A549 (cell line): ENCODE measurements around the gene UBE2E2.

Source experiments
- CHD4 ChIP-seq: fragments of 200-600 bp; sonication (generic); IDR thresholded peaks from 2 replicates; pipeline ENCODE4 v1.6.1; 2016; ENCODE audit warnings: antibody characterized with exemption, mild to moderate bottlenecking, borderline replicate concordance
- EHF ChIP-seq: fragments of 250-450 bp; sonication (Bioruptor Pico); IDR thresholded peaks from 2 replicates; pipeline ENCODE4 v1.5.0; 2020; ENCODE audit warnings: mild to moderate bottlenecking
- JUN ChIP-seq, 2 experiments: fragments of >200 bp; sonication (Bioruptor Twin); formaldehyde crosslinking; IDR thresholded peaks; 2 replicates in 1 of 2; 3 replicates in 1 of 2; pipeline ENCODE4 v1.6.1; 2016 to 2017
- MAFK ChIP-seq: fragments of 450-650 bp; IDR thresholded peaks from 2 replicates; pipeline ENCODE4 v1.6.1; 2014; ENCODE audit not compliant: partially characterized antibody
- MAZ ChIP-seq: fragments of 150-350 bp; IDR thresholded peaks from 2 replicates; pipeline ENCODE4 v1.6.1; 2014; ENCODE audit warnings: antibody characterized with exemption, low read depth, low read length, borderline replicate concordance
- NPAS2 ChIP-seq: fragments of 250-450 bp; sonication (Bioruptor Pico); IDR thresholded peaks from 2 replicates; pipeline ENCODE4 v1.8.0; 2022; ENCODE audit warnings: mild to moderate bottlenecking, moderate library complexity, borderline replicate concordance
- POLR2A ChIP-seq: IDR thresholded peaks from 2 replicates; pipeline ENCODE4 v1.6.1; 2012; ENCODE audit warnings: mild to moderate bottlenecking, low read length
- RFX5 ChIP-seq: fragments of 450-650 bp; IDR thresholded peaks from 2 replicates; pipeline ENCODE4 v1.7.1; 2014; ENCODE audit warnings: antibody characterized with exemption, mild to moderate bottlenecking, moderate library complexity
- RNF2 ChIP-seq: fragments of 200-600 bp; sonication (generic); IDR thresholded peaks from 2 replicates; pipeline ENCODE4 v1.6.1; 2016; ENCODE audit warnings: low read depth, mild to moderate bottlenecking, antibody characterized with exemption, moderate library complexity, borderline replicate concordance
- SMC3 ChIP-seq: fragments of >200 bp; sonication (Bioruptor Twin); formaldehyde crosslinking; IDR thresholded peaks from 3 replicates; pipeline ENCODE4 v1.6.1; 2018; ENCODE audit warnings: inconsistent platforms
- TF ChIP-seq, protein P1 (sequence below): fragments of >200 bp; sonication (Bioruptor Twin); formaldehyde crosslinking; IDR thresholded peaks from 3 replicates; pipeline ENCODE4 v1.5.1; 2016
- TF ChIP-seq, protein P2 (sequence below): fragments of 200-600 bp; sonication (generic); IDR thresholded peaks from 2 replicates; pipeline ENCODE4 v1.6.1; 2016; ENCODE audit warnings: antibody characterized with exemption, mild to moderate bottlenecking, moderate library complexity

DNA sequence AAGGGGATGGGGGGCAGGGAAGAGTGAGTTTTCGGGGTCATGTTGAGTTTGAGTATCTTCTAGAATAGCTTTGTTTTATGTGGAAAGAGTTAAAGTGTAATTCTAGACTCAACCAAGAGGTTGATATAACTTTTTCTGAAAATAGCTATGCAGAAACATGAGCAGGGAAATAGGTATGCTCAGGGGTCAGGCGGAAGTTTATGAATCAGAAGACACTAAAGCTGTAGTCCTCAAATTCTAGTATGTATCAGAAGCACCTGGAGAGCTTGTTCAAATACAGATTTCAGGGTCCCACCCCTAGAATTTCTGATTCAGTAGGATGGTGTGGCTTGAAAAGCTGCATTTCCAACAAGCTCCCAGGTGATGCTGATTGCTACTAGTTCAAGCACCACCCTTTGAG is 37.6 kb upstream of the UBE2E2 start:
- TF ChIP-seq, protein P1, sequence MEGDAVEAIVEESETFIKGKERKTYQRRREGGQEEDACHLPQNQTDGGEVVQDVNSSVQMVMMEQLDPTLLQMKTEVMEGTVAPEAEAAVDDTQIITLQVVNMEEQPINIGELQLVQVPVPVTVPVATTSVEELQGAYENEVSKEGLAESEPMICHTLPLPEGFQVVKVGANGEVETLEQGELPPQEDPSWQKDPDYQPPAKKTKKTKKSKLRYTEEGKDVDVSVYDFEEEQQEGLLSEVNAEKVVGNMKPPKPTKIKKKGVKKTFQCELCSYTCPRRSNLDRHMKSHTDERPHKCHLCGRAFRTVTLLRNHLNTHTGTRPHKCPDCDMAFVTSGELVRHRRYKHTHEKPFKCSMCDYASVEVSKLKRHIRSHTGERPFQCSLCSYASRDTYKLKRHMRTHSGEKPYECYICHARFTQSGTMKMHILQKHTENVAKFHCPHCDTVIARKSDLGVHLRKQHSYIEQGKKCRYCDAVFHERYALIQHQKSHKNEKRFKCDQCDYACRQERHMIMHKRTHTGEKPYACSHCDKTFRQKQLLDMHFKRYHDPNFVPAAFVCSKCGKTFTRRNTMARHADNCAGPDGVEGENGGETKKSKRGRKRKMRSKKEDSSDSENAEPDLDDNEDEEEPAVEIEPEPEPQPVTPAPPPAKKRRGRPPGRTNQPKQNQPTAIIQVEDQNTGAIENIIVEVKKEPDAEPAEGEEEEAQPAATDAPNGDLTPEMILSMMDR = no peak
- TF ChIP-seq RFX5 (no peak), MAZ (no peak), CHD4 (no peak), MAFK (no peak), RNF2 (no peak), EHF (CRISPR knock-in tag) (no peak), NPAS2 (CRISPR knock-in tag) (no peak), JUN (IDR thresholded peaks at IDR 0.05) (no peak), SMC3 (no peak), POLR2A (no peak)
- TF ChIP-seq, protein P2, sequence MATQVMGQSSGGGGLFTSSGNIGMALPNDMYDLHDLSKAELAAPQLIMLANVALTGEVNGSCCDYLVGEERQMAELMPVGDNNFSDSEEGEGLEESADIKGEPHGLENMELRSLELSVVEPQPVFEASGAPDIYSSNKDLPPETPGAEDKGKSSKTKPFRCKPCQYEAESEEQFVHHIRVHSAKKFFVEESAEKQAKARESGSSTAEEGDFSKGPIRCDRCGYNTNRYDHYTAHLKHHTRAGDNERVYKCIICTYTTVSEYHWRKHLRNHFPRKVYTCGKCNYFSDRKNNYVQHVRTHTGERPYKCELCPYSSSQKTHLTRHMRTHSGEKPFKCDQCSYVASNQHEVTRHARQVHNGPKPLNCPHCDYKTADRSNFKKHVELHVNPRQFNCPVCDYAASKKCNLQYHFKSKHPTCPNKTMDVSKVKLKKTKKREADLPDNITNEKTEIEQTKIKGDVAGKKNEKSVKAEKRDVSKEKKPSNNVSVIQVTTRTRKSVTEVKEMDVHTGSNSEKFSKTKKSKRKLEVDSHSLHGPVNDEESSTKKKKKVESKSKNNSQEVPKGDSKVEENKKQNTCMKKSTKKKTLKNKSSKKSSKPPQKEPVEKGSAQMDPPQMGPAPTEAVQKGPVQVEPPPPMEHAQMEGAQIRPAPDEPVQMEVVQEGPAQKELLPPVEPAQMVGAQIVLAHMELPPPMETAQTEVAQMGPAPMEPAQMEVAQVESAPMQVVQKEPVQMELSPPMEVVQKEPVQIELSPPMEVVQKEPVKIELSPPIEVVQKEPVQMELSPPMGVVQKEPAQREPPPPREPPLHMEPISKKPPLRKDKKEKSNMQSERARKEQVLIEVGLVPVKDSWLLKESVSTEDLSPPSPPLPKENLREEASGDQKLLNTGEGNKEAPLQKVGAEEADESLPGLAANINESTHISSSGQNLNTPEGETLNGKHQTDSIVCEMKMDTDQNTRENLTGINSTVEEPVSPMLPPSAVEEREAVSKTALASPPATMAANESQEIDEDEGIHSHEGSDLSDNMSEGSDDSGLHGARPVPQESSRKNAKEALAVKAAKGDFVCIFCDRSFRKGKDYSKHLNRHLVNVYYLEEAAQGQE = no peak
